ENCODE results near the gene ZNF334.

- TF ChIP-seq CTCF (IDR thresholded peaks at IDR 0.05): no peak
- no peak for TF ChIP-seq POLR2A (IDR thresholded peaks at IDR 0.05)
Measured at GRCh38 chr20:46552460-46553420, 39.4 kb upstream of the ZNF334 start.

Data from Peyer's patch (tissue), 4 donors.